BJ (cell line): ENCODE data around the gene HBS1L. TPM values are rescaled to one million over a fixed set of nuclear protein-coding genes. Genes with fewer than 3 reads are reported as not detected.

Experiments
- CTCF ChIA-PET: fragments of 350-600 bp; formaldehyde crosslinking; extraction: SDS; loops from one replicate; lab custom pipeline; 2021; ENCODE audit warnings: antibody characterized with exemption, inconsistent platforms; lab: Yijun Ruan, JAX
- POLR2A ChIA-PET: fragments of 300-600 bp; sonication (Branson Sonifier 250); formaldehyde crosslinking; extraction: SDS; loops from one replicate; lab custom pipeline; 2021; ENCODE audit warnings: antibody characterized with exemption; lab: Charles Lee
- DNase-seq: peaks from one replicate; pipeline ENCODE4 v3.0.0-alpha.2; 2011; ENCODE audit warnings: low read depth
- H3K27me3 ChIP-seq: 2 replicates; pipeline ENCODE4 v1.6.0; 2011; ENCODE audit warnings: low read length; ENCODE audit not compliant: control insufficient read depth, insufficient read depth
- H3K36me3 ChIP-seq: 2 replicates; pipeline ENCODE4 v1.5.1; 2011; ENCODE audit warnings: low read length; ENCODE audit not compliant: control insufficient read depth, insufficient read depth
- H3K4me3 ChIP-seq: 2 replicates; pipeline ENCODE4 v1.5.1; 2011; ENCODE audit warnings: low read depth, mild to moderate bottlenecking, control low read depth, low read length
- CTCF ChIP-seq: IDR thresholded peaks from 2 replicates; pipeline ENCODE4 v1.5.1; 2011; ENCODE audit warnings: low read depth, mild to moderate bottlenecking, control low read depth, inconsistent platforms, low read length, moderate library complexity; ENCODE audit not compliant: insufficient read depth
- polyA plus RNA-seq: library from polyadenylated mRNA; depleted of rRNA; stranded (reverse); fragments of >200 nt; gene quantifications from 2 replicates; pipeline ENCODE4 v1.2.3, GENCODE V29; 2011

The HBS1L gene
- polyA plus RNA-seq, 1 experiment: 44.3 TPM

GRCh38 chr6:134999107-134999506 lies 55.5 kb downstream of the HBS1L start:
- H3K27me3 ChIP-seq: no peaks in the 10 kb centered on the region
- ChIA-PET CTCF (interaction anchor here (1.2 kb wide), 1 partner anchor 10 kb away, joined by 6 read pairs; no protein-coding TSS in a partner anchor), POLR2A (no interaction called here)
- DNase-seq: no peak
- no peak for TF ChIP-seq CTCF
- H3K4me3 ChIP-seq: no peak overlapping the region
- peaks cover 4% of the 10 kb centered on the region; the same call in 1 of the 2 replicates for H3K36me3 ChIP-seq

- no peak for DNase-seq
- ChIA-PET CTCF (interaction anchor here (1.2 kb wide), 1 partner anchor 8 kb away, joined by 3 read pairs; no protein-coding TSS in a partner anchor), POLR2A (no interaction called here)
- no peak for TF ChIP-seq CTCF
- no peak overlapping the region for H3K4me3 ChIP-seq
- peaks cover 4% of the 10 kb centered on the region; the same call in 1 of the 2 replicates for H3K36me3 ChIP-seq
- H3K27me3 ChIP-seq: no peaks in the 10 kb centered on the region
Measured at GRCh38 chr6:134997133-134997995, 57.3 kb downstream of the HBS1L start.

- ChIA-PET POLR2A (no interaction called here), CTCF (interaction anchor here (1.1 to 1.8 kb wide), 3 partner anchors 9 to 25 kb away, joined by 3 to 4 read pairs (median 3); no protein-coding TSS in a partner anchor)
- no peak for DNase-seq
Measured at GRCh38 chr6:134995536-134995935, 59.1 kb downstream of the HBS1L start.

GRCh38 chr6:134994431-134994830 lies 60.2 kb downstream of the HBS1L start:
- CTCF ChIA-PET: interaction anchor here (1.1 to 1.8 kb wide), 2 partner anchors 14 to 24 kb away, joined by 3 to 4 read pairs; no protein-coding TSS in a partner anchor
- Histone ChIP-seq H3K36me3 (peaks cover 4% of the 10 kb centered on the region; the same call in 1 of the 2 replicates), H3K4me3 (no peak overlapping the region), H3K27me3 (no peaks in the 10 kb centered on the region)
- DNase-seq: no peak
- POLR2A ChIA-PET: no interaction called here
- no peak for TF ChIP-seq CTCF

More at GRCh38 chr6:134995536-134995935, 59.1 kb downstream of the HBS1L start:
- Histone ChIP-seq H3K27me3 (no peaks in the 10 kb centered on the region), H3K36me3 (peaks cover 4% of the 10 kb centered on the region; the same call in 1 of the 2 replicates), H3K4me3 (no peak overlapping the region)
- no peak for TF ChIP-seq CTCF

GRCh38 chr6:134992155-134992554 lies 62.5 kb downstream of the HBS1L start:
- CTCF ChIA-PET: no interaction called here
- no peaks in the 10 kb centered on the region for H3K27me3 ChIP-seq
- DNase-seq: no peak
- TF ChIP-seq CTCF: no peak
- POLR2A ChIA-PET: no interaction called here
- no peak overlapping the region for H3K4me3 ChIP-seq
- H3K36me3 ChIP-seq: peaks cover 1% of the 10 kb centered on the region; the same call in 1 of the 2 replicates
